CD4-positive, alpha-beta T cell treated with Interleukin-4 for 4 hours (primary cell): ENCODE results near the gene ATAD5.
"Not testable (repeated sequence)": the region's sequence is repeated elsewhere in the genome, so short reads cannot be mapped to it uniquely, and the experiment has no call there.

ENCODE experiments used
- DNase-seq: peaks from one replicate; pipeline ENCODE4 v3.0.0-alpha.2; 2020

The ATAD5 gene, protein sequence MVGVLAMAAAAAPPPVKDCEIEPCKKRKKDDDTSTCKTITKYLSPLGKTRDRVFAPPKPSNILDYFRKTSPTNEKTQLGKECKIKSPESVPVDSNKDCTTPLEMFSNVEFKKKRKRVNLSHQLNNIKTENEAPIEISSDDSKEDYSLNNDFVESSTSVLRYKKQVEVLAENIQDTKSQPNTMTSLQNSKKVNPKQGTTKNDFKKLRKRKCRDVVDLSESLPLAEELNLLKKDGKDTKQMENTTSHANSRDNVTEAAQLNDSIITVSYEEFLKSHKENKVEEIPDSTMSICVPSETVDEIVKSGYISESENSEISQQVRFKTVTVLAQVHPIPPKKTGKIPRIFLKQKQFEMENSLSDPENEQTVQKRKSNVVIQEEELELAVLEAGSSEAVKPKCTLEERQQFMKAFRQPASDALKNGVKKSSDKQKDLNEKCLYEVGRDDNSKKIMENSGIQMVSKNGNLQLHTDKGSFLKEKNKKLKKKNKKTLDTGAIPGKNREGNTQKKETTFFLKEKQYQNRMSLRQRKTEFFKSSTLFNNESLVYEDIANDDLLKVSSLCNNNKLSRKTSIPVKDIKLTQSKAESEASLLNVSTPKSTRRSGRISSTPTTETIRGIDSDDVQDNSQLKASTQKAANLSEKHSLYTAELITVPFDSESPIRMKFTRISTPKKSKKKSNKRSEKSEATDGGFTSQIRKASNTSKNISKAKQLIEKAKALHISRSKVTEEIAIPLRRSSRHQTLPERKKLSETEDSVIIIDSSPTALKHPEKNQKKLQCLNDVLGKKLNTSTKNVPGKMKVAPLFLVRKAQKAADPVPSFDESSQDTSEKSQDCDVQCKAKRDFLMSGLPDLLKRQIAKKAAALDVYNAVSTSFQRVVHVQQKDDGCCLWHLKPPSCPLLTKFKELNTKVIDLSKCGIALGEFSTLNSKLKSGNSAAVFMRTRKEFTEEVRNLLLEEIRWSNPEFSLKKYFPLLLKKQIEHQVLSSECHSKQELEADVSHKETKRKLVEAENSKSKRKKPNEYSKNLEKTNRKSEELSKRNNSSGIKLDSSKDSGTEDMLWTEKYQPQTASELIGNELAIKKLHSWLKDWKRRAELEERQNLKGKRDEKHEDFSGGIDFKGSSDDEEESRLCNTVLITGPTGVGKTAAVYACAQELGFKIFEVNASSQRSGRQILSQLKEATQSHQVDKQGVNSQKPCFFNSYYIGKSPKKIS (N-terminal part only)

GRCh38 chr17:30831663-30832437, at the start of gene ATAD5:
Gene ATAD5 (plus strand): TSS chr17:30831966. CDS start chr17:30832348, 382 bp downstream.
- DNase-seq: peak; percentile 89

- DNase-seq: no peak
Observed at GRCh38 chr17:30782206-30782605, 49.6 kb upstream of the ATAD5 start.

DNA sequence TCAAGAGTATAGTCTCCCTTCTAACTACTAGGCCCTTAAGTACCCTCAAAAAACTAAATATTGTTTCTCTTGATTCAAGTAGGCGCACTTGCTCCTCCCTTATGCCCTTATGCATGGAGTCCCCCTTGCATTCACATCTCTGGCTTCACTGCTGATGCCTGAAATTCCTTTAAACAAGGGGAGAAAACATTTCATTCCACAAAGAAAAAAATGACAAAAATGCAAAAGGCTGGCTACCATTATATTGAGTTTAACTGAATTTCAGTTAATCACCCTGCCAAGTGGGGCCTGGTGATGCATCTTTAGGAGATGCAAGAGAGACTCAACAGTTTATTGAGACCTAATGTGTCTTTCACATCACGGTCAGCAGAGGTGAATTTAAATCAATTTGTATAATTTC, 42.8 kb upstream of the ATAD5 start:
- DNase-seq: no peak

DNA sequence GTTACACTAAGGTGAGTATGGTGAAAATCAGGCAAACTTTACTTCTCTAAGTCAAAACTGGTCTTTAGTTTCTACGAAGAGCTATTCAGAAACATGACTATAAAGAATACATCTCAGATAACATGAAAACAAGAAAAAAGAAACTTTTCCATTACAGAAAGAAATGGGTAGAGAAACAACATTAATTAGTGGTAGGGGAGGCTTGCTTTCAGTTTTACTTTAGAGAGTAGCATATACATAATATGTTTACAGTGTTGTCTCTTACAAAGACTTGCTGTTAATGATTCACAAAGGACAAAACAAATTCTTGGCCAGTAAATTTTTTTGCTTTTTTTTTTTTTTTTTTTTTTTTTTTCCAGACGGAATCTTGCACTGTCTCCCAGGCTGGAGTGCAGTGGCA, 41.5 kb upstream of the ATAD5 start:
- no peak for DNase-seq

GRCh38 chr17:30793282-30793977, 38.3 kb upstream of the ATAD5 start:
- DNase-seq: no peak

DNA sequence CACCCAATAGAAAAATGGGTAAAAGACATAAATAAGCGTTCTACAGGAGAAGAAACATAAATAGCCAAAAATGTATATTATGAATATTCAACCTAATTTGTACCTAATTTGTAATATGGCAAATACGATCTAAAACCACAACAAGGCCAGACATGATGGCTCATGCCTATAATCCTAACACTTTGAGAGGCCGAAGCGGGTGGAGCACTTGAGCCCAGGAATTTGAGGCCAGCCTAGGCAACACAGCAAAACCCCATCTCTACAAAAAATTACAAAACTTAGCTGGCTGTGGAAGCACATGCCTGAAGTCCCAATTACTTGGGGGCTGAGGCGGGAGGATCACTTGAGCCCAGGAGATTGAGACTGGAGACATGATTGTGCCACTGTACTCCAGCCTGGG, 37.4 kb upstream of the ATAD5 start:
- DNase-seq: no peak

DNA sequence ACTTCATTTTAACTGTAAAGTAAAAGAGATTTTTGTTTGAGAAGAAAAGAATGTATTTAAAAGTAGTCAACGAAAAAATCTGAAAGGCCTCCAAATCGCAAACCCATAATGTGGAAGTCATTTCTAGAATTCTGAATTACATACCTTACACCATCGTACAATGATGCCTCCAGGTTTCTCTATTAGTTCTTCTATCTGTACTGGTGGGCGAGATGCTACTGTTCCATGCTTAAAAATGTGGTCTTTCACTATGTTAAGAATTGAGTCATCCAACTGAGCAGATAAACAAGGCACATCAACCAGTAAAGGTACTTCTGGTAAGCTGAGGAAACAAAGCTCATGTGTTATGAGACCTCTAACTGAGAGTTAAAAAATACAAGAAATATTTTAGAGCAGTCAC, 35.8 kb upstream of the ATAD5 start:
- no peak for DNase-seq

- no peak for DNase-seq
Observed at GRCh38 chr17:30801671-30802070, 30.1 kb upstream of the ATAD5 start.

DNA sequence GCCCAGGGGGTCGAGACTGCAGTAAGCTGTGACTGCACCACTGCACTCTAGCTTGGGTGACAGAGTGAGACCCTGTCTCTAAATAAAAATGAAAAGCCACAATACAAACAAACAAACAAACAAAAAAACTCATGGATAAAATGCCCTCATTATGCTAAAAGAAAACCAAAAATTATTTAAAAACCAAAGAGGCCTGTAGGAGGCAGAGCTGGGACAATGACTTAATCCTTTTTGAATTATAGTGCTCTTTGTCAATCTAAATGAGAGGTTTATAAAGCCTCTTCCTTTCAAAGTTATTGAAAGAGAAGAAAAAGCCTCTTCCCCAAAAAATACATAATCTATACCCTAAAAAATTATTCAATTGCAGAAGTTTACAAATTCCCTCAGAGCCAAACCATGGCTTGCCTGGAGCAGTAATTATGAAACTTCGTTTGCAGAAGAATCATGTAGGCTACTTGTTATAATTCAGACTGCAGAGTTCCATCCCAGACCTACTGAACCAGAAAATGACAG, 25.8 kb upstream of the ATAD5 start:
- no peak for DNase-seq

DNA sequence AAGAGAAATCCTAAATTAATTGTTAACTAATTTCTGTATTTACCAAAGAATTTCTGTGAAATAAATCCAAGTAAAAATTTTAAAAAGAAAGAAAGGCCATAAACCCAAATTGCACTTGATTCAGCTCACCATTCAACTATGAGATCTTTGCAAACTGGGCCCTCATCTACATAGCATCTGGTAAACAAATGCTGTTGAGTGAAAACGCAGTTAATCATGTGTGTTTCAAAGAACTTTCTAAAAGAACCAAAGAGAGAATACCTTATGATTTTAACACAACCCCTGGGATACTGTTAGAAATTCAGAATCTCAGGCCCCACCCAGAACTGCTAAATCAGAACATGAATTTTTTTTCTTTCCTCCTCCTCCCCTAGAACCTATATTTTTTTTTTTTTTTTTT, 23.9 kb upstream of the ATAD5 start:
- DNase-seq: no peak

GRCh38 chr17:30808785-30809286, 22.9 kb upstream of the ATAD5 start:
- DNase-seq: peak; percentile 81

- no peak for DNase-seq
Observed at GRCh38 chr17:30809867-30810266, 21.9 kb upstream of the ATAD5 start.

DNA sequence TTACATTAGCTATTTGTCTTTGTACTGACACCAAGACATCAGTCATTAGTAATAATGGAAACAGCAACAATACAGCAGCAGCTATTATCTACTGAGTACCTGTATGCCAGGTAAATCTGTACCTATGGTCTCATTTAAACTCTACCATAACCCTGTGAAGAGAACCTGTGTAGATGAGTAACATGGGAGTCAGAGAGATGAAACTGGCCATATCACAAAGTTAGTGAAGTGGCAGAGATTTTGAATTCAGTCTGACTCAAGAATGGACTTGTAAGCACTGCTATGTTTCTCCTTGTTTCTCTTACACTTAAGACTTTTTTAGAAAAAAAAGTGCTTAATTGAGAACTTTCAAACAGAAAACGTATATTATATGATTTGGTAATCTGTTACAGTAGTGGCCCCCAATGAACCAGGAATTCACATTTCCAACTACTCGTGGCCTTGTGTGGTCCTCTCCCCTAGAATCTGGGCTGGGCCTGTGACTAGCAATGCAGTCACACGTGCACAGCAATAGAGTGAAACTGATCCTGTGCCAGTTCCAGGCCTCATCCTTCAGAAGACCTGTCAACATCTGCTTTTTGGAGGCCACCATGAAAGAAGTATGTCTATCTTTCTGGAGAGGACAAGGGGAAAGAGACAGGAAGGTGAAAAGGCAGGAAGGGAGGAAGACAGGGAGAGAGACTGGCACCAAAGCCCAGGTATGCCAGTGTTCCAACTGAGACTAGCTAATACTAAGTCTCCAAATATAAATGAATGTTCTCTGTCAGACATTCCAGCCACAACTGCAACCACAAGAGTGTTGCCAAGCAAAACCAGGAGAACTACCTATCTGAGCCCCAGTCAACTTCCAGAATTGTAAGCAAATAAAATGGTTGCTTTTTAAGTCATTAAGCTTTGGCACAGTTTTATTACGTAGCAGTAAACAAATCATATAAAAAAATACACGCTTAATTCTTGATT, 19.3 kb upstream of the ATAD5 start:
- DNase-seq: no peak

DNA sequence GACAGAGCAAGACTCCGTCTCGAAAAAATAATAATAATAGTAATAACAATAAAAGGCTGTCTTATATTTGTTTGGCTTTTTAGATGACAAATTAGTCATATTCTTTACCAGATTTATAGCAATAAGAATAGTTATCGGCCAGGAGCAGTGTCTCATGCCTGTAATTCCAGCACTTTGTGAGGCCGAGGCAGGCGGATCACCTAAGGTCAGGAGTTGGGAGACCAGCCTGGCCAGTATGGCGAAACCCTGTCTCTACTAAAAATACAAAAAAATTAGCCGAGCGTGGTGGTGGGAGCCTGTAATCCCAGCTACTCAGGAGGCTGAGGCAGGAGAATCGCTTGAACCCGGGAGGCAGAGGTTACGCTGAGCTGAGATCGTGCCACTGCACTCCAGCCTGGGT, 17.5 kb upstream of the ATAD5 start:
- DNase-seq: not testable (repeated sequence)

DNA sequence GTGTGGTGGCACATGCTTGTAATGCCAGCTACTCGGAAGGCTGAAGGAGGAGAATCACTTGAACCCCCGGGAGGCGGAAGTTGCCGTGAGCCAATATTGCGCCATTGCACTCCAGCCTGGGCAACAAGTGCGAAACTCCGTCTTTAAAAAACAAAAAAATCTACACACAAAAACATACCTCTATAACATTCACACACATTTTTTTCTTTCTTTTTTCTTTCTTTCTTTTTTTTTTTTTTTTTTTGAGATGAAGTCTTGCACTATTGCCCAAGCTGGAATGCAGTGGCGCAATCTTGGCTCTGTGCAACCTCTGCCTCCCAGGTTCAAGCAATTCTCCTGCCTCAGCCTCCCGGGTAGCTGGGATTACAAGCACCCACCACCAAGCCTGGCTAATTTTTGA, 16.9 kb upstream of the ATAD5 start:
- not testable (repeated sequence) for DNase-seq

GRCh38 chr17:30816165-30816564, 15.6 kb upstream of the ATAD5 start:
- DNase-seq: no peak

DNA sequence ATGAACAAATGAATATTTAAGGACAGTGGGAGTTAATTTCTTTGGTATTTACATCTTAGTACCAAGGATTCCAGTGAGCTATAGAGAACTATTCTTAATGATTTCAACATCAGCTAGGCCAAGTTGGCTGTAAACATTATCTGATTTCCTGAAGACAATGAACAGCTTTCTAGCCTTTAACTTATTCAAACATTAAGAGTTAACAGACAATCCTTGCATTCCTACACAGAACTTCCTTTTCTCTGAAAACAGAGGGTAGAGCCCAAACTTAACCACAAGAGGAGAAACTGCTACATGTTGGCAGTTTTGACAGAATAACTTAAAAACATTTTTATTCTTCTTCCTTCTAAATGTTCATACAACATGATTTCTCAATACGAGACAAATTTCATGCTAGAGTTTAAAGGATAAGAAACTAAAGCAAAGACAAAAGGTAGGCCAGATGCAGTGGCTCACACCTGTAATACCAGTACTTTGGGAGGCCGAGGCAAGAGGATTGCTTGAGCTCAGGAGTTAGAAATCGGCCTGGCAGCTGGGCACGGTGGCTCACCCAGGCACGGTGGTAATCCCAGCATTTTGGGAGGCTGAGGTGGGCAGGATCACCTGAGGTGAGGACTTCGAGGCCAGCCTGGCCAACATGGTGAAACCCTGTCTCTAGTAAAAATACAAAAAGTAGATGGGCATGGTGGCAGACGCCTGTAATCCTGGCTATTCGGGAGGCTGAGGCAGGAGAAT, 11.6 kb upstream of the ATAD5 start:
- no peak for DNase-seq

GRCh38 chr17:30821871-30822723, 9.7 kb upstream of the ATAD5 start:
- no peak for DNase-seq
